Activated T-cell treated with anti-CD3 and anti-CD28 coated beads, Interleukin-2, amount 50 U/mL, for 1 hour (primary cell): Measurements from ENCODE around the gene CAMK1.
"Not testable (repeated sequence)": the region's sequence is repeated elsewhere in the genome, so short reads cannot be mapped to it uniquely, and the experiment has no call there.

ENCODE experiments used
- DNase-seq: peaks from one replicate; pipeline ENCODE4 v3.0.0-alpha.2; 2020

The CAMK1 gene

DNA sequence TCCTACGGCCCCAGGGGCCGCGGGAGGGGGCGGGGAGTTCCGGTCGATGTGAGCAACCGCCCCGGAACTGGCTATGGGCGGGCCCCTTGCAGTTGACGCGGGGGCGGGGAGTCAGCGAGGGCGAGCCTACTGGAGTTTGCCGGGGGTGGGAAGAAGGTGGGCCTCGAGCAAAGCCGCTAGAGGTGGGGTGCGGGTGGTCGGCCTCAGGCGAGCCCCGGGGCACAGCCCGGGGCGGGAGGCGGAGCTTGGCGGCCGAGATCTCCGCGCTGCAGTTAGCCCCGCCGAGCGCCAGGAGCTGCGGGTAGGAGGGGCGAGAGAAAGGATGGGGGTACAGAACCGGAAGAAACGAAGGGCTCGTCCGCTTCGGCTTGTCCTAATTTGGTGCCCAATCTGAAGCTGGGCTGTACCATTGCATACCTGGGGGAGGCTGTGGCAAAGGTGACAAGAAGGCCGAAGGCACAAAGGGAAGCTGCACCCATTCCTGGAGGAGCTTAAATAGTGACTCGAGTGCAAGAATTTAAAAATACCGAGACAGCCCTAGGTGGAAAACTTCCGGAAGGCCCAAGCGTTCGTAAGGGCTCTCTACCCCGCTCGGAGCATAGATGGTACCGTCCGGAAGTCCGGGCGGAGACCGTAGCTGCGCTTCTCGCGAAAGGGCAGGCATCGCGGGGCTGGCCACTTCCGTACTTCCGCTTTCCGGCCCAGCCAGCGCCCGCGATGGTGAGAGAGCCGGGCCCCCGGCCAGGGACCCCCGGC is 22.8 kb upstream of the CAMK1 start, which contains the start of the genes ARPC4 and TADA3:
Gene ARPC4 (plus strand): TSS at position 678 of the 756 bp plus-strand sequence. CDS start 40 bp downstream, at position 718.
Gene TADA3 (minus strand): TSS at position 69 of the 756 bp plus-strand sequence. CDS start 1,007 bp downstream, outside the sequence.
- peak; percentile 93 for DNase-seq

DNA sequence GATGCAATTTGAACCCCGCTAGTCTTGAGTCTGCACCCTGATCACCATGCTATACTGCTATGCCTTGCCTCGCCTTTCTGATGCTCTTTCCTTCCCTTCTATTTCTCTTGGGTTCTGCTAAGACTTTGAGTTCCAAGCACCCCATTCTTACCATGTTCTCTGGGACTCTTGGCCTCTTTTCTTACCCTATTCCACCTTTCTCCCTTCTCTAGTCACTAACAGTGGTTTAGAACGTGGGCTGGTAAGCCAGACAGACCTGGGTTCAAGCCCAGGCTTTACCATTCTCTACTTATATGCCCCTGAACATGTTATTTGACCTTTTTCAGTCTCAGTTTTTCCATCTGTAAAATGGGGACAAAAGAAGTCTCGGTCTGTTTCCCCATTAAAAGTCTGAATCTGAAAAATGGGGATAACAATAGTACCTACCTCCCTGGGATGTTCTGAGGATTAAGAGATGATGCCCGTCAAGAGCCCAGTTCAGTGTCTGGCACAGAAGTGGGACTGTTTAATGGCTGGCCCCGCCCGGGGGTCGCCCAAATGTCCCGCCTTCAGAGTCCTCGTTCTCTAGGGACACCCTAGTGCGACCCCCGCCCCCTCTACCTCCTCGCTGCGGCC is 22.1 kb upstream of the CAMK1 start:
- no peak for DNase-seq

DNA sequence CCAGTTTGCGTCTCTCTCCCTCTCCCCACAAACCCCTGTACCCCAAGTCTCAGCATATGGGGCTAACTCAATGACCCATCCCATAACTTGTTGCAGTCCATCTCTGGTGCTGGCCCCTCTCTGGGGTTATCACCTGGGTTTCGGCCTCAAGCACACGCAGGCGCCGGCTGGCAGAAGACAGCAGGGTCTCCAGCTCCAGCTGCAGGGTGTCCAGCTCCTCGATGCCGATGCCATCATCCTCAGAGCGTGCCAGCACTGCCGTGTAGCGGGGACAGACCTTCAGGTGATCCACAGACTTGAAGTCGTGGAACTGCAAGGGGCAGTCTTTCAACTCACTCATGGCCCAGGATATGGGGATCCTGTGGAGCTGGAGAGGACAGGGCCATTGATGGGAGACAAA is 21.4 kb upstream of the CAMK1 start:
- DNase-seq, result no peak

DNA sequence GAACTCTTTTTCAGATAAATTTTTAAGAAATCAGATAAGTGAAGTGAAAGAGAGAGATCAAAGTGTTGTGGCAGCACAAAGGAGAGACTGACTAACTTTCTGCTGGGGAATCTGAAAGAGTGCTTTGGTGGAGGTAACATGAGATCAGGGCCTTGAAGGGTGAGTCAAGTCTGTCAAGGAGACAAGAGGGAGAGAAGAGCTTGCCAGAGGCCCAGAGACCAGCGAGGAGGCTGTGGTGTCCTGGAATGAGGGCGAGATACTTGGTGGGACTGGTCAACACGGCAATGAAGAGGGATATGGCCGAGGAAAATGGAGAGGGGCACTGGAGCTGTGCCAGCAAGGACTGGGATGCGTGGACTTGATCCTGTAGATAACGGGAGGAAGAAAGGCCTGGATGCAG is 18.0 kb upstream of the CAMK1 start:
- DNase-seq, result no peak

DNA sequence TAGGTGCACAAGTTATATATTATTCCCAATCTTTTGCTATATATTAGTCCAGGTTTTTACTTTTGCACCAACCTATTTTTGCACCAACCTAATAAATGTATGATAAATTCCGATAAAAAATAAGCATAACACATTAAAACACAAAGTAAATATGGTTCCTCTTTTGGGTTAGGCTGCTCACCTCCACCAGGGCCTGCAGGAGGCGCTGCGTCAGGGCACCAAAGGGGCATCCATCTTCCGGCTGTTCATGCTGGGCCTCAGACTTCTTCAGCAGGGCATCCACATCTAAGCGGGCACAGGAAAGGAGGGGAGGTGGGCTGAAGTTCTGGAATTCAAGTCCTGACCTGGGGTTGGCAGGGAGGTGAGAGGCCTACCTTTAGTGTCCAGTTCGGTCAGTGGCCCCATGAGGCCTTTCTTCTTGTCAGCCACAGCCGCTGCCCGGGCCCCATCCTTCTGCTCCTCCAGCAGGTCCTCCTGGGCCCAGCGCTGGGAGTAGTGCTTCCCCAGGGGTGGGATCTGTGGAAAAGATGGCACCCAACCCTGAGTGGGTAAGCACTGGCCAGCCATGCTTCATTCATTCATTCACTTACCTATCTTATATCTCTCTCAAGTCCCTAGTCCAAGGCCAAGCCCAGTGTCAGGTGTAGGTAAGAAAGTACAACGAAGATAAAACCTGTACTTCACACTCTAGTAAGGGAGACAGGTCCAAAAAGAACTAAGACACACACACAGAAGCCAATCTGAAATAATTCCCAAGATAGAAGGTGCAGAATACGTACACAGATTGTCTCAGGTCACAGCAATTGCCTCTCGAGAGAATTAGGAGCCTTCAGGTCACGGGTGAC is 17.3 kb upstream of the CAMK1 start:
- DNase-seq, result no peak

DNA sequence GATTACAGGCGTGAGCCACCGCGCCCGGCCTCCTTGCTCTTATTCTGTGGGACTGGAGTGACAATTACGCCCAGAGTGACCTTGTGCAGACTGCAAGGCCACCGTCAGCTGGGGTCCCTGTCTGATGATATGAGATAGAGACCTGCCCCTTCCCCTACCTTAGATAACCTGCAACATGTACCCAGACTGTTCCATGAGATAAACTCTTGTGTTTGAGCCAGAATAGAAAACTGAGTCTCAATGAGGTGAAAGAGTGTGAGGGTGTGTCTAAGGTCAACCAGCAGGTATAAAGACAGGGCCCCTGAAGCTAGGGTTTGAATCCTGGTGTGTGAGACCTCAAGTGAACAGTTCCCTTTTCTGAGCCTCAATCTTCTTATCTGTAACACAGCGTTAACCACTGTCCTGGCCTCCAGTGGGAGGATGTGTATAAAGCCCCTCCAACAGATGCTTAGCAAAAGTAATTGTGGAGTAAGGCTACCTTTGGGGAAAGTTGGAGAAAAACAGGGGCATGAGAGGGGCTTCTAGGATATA is 16.5 kb upstream of the CAMK1 start:
- no peak for DNase-seq

DNA sequence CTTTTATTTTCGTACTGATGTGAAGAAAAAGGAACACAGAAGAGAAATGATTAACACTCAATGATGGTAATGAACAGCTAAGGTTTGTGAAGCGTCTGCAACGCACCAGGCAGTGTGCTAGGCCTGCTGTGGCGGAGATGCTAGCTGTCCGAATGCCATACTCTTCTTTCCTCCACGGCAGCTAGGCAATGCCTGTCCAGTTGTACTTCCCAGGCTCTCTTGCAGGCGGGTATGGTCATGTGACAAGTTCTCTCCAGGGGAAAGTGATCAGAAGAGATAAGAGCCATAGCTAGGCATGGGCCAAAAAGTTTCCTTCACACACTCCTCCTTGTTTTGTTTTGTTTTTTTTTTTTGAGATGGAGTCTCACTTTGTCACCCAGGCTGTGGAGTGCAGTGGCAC is 15.9 kb upstream of the CAMK1 start:
- no peak for DNase-seq

DNA sequence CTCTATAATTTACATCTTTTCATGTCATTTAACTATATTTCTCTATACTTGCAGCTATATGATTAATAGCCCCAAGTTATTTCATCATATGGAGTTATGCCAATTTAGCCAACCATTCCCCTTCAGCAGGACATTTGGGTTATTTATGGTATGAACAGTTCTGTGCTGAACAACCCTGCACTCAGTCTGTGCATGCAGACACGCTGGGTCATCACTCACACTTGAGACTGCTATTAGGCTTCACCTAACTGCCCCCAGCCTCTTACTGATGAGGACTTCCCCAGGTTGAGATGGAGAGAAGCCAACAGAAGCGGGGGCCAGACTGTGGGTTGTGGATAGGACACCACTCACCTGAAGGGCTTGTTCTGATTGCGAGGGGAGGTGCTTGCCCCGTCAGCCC is 15.2 kb upstream of the CAMK1 start:
- no peak for DNase-seq

DNA sequence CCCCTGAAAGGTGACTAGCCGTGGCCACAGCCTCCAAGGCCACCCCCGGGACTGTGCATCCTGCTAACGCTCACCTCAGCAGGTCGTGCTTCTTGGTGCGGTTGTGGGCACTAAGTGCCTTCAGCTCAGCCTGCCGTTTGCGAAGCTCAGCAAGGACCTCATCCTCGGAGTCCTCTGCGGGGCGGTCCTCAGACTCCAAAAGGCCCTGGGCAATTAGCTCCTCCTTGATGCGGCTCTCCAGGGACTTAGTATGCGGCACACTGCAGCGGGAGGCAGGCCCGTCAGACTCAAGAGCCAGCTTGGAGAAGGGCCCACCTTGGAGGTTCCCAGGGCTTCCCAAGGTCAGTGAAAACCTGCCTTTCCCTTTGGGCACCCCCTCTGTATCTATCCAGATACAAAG is 14.2 kb upstream of the CAMK1 start:
- no peak for DNase-seq

DNA sequence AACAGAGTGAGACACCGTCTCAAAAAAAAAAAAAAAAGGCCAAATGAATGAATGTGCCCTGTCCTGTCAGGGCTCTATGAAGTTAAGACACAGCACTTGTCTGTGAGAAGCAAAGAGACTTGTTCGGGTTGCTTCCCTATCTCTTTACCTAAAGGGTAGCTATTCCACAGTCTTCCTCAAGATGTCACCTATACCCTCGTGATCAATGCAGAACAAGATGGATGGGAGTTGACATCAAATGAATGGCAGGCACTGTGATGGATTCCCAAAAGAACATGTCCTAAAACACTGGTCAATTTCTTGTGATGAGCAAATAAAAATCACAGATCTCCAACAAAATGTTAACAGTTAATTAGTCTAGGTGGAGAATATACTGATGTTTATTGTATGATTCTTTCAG is 13.0 kb upstream of the CAMK1 start:
- no peak for DNase-seq

DNA sequence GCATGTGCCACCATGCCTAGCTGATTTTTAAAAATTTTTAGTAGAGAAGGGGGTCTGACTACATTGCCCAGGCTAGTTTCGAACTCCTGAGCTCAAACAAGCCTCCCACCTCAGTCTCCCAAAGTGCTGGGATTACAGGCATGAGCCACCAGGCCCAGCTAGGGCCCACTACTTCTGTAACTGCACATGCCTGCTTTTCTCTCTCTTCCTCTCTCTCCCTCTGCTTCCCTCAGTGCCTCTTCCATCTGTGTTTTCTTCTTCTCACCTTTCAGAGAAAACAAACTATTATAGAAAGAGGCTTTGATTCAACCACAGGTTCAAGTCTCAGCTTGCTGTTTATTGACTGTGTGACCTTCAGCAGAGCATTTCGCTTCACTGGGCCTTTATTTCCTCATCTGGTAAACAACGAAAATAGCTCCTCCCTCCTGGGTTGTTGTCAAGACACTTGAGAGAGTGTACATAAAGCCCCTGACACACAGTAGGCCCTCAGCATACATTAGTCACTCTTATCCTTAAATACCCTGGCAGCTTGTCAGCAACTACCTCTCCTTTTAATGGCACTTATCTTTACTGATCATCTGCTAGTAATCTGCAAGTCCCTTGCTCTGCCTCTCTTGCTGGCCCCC is 12.3 kb upstream of the CAMK1 start:
- no peak for DNase-seq

DNA sequence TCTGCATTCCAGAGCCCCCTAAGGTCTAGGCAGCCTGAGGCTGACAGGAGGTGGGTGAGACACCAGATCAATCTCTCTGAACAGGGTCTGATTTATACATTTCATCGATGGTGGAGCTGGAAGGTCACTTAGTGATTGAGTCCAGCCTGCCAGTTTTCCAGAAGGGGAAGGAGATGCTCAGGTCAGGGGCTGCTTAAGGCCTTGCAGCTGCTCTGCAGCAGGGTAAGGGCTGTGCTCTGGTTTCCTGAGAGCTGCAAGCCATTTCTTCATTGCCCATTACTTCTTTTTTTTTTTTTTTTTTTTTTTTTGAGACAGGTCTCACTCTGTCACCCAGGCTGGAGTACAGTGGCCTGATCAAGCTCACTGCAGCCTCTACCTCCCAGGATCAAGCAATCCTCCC is 11.8 kb upstream of the CAMK1 start:
- DNase-seq, result no peak

DNA sequence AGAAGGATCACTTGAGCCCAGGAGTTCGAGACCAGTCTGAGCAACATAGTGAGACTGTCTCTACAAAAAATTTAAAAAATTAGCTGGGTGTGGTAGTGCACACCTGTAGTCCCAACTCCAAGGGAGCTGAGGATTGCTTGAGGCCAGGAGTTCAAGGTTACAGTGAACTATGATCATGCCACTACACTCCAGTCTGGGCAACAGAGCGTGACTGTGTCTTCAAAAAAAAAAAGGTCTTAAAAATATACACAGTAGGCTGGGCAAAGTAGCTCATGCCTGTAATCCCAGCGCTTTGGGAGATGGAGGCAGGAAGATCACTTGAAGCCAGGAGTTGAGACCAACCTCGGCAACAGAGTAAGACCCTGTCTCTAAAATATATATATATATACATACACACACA is 11.2 kb upstream of the CAMK1 start:
- DNase-seq, result no peak

DNA sequence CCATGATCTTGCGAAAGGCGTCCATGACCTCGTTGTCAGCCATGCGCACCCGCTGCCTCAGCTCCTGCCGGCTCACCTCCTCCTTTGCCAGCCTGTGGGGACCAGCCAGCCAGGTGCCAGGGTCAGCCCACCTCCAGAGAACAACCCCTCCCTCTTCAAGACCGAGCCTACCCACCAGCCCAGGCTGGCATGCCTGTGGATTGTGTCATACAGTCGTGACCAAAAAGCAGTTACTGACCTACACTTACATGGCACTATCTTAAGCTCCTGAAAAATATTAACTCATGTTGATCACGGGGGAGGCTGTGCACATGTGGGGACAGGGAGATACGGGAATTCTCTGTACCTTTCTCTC is 10.7 kb upstream of the CAMK1 start:
- no peak for DNase-seq

DNA sequence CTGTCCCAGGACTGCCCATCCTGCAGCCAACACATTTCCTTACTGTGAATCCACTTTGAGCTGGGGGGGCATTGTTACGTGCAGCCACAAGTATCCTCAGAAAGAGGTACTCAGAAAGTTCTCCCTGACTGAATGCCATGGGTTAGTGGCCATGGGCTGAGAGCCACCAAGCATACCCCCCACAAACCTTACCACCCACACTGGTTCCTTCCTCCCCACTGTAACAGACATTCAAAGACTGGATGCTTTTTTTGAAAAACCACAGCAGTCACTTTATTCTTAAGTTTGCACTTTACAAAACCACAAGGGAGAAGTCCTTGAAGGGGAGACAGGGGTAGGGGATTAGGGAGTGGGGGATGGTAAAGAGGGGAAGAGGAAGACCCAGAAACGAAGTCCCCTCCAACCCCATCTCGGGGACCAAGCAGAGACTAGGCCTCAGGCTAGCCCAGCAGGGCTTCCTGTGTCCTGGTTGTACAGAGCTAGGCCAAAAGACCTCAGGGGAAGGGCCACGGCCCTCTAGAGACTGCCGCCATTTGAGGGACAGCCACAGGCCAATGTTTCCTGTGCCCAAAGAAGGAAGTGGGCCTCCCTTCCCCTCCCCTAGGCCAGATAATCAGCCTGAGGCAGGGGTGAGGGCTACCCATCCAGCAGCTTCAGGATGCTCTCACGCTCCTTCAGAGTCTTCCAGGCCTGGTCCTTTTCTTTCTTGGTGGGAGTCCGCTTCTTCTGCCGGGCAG is 10.1 kb upstream of the CAMK1 start:
- peak; percentile 27 for DNase-seq

DNA sequence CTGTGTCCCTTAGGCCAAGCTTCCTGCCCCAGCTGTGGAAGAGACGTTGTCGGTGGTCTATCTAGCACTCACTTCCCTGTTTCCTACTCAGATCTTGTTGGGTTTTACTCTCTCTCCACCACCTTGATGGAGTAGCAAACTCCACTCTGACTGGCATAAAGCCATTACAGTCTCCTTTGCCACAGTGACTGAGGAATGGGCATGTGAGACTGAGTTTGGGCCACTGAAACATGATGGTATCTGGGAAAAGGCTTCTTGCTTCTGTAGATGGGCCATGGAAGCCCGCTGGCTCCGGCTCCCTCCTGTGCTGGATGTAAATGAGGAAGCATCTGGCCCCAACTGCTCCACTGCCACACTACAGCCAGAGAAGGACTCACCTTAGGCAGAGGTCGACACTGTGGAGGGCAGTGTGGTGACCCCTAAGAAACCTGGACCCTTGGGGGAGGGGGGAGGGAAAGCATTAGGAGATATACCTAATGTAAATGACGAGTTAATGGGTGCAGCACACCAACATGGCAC is 9.4 kb upstream of the CAMK1 start:
- no peak for DNase-seq

DNA sequence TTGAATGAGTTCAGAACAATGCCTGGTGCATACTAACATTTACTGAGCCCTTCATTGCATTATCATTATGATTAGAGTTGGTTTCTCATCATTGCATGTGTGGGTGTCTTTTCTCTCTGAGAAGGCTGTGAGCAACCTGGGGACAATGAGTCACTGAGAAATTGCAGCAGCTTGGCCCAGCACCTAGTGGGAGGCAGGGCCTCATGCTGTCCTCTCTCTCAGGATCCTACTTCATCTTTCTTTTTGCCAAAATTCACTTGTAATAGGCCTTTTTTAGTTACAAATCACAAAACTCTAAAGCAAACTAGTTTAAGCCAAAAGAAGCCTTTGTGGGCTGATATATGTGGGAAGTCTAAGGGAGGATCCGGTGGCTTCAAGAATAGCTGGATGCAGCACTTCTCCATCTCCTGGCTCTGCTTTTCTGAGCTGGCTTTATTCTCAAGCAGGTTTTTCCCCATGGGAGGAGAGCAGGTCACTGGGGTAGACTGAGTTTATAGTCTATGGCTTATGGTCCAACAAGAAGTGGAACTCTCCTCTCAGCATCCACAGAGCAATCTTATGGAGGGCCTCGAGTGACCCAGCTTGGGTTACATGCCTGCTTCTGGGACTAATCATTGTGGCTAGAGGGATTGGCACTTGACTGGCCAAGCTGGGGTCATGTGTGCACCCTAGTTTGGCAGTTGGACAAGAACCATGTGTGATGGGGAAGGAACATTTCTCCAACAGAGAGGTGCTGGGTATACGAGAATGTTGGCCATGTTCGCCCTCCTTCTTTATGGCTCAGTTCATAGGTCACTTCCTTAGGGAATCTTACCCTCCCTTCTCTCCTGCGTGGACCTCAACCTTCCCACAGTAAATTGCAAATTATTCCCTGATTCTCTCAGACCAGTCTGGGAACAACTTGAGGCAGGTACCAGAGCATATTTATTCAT is 8.7 kb upstream of the CAMK1 start:
- DNase-seq, result no peak

DNA sequence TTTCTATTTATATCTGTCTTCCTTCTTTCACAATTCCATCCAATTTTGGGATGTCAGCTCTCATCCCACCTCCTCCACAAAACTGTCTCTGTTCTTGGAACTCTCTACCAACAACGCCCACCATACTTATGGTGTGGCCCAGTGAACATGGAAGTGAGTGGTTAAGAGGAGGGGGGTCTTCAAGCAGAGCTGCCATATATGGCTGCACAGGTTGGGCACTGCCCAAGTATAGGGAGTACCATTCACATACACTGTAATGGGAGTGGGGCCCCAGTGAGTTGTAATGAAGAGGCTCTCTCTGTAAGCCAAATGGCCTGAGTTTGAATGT is 7.9 kb upstream of the CAMK1 start:
- no peak for DNase-seq

DNA sequence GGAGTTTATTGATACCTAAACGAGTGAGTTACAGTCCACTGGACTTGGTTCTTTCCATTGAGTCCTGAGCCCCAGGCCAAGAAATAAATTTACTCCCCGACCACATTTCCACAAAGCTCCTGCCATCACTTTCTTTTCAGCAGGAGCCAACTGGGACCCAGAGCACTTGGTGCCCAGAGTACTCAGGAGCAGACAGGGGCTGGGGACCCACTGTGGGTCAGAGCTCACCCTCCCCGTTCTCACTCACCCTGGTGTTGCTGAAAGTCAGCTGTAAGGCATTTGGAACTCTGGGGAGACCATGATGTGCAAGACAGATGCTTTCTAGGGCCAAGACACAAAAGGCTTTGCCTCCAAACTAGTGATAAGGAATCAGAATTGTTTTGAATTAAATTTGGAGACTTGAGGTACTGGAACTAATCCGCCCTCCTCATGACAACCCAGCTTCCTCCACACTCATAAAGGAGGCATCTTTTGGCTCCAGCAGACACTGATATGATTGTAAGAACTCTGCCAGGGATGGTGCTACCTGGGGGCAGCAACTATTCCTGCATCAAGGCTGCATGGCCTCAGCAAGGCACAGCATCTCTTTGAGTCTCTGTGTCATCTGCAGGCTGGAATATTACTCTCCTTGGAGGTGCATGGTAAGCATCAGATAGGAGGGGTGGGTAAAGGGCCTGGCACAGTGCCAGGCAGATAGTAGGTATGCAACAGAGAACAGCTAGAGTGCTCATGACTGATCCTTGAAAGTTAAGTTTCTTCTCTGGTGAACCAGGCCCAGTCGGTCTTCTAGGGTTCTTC is 7.3 kb upstream of the CAMK1 start:
- DNase-seq, result no peak

DNA sequence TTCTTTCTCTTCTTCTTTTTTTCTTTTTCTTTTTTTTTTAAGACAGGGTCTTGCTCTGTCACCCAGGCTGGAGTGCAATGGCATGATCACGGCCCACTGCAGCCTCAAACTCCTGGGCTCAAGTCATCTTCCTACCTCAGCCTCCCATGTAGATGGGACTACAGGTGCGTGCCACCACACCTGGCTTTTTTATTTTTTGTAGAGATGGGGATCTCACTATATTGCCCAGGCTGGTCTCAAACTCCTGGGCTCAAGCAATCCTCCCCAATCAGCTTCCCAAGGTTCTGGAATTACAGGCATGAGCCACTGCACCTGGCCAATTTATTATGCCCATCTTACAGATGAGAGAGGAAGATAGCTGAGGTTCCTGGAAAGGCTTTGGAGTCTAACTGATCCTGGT is 1.3 kb upstream of the CAMK1 start:
- DNase-seq, result not testable (repeated sequence)
